HG03442 (cell line): ENCODE measurements around the gene IRF2BPL.
A peak's percentile ranks its signal among the peaks of the same experiment; 100 is the strongest.

Experiments used
- ATAC-seq: cut with Tn5 transposase; IDR thresholded peaks from one replicate; pipeline ENCODE4 v1.9.1; 2021; ENCODE audit warnings: mild to moderate bottlenecking, moderate library complexity; ENCODE audit not compliant: unreplicated experiment

IRF2BPL gene

DNA sequence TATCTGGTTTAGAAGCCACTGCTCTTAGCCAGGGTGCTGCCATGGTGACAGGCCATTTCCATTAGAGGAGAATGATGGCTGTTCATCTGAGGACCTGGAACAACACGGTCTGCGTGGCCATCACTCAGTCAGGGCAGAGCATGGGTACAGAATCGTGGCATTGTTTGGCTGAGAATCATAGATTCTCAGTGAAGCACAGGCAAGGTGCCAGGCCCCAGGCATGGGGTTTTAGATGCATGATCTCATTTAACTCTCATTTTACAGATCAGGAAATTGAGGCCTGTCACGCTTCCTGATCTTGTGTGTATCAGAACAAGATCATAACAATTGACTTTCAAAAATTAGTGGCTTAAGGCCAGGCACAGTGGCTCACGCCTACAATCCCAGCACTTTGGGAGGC, 26.8 kb upstream of the IRF2BPL start:
- ATAC-seq = no peak

DNA sequence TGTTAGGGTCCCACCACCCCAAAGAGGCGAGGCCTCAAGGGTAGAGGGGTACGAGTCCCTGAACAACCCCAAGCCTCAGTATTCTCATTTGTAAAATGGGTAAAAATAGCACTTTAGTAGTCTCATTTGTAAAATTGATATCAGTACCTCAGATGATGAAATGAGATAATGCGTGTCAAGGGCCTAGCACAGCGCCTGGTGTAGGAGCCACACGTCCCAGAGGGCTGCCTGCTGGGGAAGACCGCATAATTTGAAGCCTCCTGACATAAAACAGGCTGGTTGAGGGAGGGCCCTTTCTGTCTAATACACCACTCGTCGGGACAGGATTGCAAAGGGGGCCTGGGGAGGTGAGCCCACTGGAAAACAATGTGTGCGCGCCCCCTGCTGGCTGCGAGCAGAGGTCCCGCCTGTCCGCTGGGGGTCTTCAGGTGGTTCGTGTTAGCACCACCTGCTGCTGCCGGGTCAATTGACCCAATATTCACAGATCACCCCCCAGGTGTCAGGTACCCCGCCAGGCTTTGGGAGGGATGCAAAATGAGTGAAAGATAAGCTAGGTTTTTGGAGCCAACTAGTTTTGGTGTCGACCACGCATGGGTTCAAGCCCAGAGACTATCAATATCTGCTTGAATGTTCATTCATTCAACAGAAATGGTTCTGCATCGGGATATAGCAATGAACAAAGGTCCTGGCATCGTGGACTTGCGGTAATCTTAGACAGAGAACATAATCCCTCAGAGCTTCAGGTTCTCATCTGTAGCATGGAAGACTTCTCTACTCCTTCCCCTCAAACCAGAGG, 24.7 kb upstream of the IRF2BPL start:
- no peak for ATAC-seq

DNA sequence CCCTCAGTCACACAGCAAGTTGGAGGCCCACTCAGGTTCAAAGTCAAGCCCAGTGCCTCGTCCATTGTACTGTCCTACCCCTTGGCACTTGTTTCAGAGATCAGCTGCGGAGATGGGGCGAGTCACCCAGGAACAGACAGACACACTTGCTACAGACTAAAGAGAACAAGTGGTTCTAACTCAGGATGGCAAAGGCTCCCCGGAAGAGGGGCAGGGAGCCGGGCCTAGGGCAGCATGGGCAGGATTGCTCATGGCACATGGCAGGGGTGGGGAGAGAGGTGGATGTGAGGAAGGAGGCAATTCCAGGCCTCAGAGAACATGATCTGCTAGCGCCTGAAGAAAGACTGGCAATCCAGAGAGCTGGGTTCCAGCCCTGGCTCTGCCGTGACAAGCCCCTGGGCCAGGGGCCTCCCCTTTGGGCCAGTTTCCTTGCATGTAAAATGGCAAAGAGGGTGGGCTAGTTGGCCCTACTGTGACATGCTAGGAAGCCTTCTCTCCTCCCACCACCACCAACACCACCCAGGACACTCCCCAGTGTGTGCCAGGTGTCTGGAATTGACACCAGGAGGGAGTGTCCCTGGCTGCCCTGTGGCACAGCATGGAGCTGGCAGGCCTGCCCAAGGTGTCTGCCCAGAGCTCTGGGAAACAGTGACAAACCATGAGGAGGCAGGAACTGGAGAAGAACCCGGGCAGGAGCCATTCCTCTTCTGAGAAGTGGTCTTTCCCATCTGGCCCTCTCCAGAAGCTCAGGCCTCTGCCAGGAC, 24.0 kb upstream of the IRF2BPL start:
- ATAC-seq = no peak

DNA sequence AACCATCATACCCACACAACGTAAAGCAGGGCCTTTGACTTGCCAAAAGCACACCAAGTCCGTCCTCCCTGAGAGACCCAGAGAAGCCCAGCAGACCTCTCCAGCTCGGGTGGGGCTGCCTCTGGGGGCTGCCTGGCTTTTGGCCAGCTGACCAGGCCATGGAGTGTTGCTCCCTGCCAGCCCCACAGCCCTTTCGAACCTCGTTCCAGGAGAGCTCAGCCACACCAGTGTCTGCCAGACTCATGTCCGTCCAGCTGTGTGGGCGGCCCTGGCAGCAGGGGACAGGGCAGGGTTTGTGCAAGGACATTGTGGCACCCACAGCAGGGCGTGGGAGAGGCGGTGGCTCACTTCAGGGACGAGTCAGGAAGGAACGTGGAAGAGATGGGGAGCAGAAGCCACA, 22.6 kb upstream of the IRF2BPL start:
- ATAC-seq = no peak

DNA sequence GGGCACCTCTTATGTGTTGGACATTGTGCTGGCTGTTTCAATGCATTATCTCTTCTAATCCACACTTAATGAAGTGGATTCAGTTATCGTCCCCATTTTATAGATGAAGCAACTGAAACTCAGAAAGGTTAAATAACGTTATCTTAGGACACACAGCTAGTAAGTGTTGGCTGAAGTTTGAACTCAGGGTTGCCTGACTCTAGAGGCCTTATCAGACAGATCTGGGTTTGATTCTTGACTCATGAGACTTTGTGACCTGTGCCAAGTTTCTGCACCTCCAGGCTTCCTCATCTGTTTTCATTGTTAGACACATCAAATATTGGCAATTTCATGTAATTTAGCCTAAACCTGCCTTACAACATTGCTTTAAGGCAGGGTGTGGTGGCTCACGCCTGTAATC, 18.2 kb upstream of the IRF2BPL start:
- ATAC-seq = no peak

DNA sequence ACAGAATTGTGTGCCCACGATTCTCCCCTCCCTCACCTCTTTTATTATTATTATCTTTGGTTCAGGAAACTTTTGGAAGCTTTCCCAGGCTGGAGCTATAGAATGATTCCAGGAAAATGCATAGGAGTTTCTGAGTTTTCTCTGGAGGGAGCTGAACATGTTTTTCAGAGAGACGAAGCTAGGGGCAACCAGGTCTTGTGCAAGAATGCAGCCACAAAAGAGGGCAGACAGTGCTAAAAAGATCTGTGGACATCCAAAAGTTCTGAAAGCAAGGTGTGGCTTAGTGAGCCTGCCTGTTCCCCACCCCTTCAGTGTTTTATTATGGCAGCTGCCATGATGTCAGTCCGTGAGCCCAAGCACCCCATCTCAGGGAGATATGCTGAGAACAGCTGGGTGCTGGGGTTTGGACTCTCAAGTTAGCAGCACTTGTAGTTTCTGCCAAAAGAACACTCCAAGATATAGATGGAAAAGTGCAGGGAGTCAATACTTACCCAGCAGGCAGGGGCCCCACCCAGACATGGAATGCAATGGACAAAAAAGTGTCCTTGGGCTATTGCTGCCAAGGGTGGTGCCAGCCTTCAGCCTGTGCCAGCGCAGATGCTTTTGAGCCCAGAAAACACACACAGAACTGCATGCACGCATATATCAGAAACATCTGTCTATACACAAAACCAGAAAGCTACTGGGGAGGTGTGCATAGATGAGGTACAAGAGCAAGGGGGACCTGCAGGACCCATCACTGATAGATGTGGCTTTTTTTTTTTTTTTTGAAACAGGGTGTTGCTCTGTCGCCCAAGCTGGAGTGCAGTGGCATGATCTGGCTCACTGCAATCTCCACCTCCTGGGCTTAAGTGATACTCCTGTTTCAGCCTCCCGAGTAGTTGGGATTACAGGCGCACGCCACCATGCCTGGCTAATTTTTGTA, 17.0 kb upstream of the IRF2BPL start:
- ATAC-seq = no peak

DNA sequence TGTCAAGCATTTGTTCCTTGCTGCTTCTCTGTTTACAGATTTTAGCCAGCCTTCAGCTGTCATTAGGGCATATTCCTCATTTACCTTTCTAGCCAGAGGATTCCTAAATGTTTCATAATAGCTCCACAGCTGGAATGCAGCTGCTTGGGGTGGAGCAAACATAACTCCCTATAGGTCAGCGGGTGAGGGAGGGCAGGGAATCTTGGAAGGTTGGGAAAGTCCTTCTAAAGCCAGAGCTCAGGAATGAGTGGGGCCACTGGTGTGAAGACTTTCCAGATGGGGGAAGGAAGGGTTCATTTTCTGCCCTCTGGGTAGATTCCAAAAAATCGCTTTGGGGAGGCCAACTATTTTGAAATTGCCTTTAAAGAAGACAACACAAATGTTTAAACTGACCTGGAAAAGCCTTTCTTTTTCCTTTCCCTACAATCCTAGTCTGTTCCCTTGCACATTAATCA, 16.3 kb upstream of the IRF2BPL start:
- no peak for ATAC-seq

DNA sequence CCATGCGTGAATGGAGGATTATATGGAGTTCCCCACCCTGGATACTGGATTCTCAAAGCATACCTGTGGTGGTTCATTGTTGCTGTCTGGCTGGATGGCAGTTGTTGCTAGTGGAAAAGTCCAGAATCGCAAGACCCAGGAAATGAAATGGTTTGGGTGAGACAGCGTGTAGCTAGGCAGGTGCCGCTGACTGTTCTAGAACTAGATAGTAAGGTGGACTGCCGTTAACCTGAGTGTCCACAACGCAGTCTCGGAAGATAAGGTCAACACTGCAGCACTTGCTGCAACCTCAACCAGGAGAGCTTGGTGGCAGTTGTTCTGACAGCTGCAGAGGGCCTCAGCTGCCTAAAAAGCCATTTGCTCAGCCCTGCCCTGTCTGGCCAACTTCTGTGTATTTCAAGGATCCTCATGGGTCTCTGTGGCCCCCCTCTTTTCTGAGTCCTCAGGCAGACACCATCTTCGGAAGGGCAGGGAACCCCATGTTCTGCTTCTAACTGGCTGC, 15.5 kb upstream of the IRF2BPL start:
- ATAC-seq = no peak

DNA sequence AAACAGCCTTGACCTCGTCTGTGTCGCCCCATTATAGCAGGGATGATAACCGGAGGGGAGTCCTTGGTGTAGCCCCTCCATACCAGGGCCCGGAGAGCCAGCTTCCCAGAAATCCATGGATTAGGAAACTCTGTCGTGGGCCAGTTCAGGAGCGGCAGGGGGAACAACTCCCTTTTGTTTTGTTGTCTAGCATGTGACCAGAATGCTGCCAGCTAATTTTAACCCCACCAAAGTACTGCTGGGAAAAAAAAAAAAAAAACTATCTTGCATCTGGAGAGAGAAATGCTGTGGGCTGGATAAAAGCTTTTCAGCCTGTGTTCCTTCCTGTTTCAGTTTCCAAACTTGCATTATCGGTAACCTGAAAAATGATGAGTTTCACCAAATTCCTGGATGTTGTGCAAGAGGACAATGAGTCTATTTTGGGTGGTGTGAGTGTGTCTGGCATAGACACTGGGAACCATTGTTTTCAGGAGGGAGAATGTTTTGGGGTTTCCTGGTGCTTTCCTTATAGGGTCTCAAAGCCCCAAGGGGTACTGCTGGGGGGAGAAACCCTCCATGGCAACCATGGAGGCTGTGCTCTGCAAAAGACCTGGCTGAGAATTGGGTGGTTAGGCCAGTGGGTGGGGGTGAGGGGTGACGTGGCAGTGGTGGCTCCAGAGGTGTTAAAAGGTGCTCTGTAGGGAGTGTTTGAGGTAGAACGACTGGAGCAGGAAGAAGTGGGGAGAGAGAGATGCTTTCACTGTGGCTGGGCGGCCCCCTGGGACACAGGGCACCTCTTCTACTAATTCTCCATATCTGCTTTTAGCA, 14.9 kb upstream of the IRF2BPL start:
- peak; percentile 27 for ATAC-seq

DNA sequence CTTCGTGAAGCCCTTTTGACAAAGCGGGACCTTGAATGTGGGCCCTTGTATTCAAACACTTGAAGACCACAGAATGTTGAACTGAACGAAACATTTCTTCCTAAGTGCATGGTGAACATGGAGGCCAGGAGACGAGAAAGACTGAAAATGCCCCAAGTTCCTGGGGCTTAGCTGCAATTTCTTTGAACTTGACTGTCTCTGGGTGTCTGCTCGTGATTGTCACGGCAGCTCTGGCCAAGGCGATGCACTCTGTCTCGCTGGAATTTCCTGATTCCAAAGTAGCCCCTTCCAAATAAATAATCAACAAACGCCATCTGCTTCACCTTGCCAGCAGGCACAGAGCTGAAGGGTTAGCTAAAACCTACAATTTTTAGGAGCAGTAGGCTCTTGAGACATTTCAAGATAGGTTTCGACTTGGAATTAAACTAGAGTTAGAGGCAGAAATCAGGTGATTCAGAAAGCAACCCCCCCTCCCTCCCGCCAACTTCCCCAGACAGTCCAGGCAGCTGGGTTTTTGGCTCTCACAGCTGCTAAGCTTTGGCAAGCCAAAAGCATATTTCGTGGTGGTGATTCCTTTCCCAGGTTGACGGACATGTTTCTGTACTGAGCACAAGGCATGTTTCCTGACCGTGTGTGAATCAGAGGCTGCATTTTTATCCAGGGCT, 13.5 kb upstream of the IRF2BPL start:
- ATAC-seq = no peak

DNA sequence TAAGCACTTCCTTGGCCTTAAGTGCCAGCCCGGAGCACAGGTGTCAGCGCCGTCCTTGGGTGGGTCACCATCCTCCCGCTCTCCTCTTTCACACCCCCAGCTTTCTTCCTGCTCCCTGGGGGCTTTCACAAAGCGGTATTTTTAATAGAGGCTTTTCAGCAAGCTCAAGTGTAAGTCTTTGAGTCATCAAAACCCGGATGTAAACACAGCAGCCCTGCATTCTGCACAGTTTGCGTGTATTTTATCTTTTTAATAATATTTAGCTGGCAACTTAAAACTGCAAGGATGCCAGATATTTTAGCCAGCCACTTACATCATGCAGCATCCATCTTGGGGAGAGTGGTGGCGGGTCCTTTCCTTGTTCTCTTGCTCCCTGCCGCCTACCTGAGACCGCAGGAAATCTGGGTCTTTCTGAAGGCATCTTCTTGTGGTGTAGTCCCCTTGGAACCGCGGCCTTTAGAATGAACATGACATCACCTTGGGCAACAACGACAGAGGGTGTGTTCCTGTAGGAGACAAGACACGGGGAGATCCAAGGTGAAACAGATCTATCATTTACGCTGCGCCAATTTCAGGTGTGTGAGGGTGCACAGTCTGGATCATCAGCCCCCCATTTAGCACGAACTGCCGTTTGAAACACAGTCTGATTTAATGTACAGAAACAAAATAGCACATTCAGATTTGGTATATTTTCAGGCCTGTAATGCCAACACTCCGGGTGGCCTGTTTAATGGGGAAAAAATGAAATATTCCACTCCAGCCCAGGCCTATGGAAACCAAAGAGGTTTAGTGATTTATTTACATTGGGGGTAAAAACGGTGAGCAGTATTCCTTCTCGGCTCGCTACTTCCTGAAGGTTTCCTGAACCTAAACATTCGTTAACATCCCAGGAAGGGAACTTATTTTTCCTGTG, 12.5 kb upstream of the IRF2BPL start:
- no peak for ATAC-seq

DNA sequence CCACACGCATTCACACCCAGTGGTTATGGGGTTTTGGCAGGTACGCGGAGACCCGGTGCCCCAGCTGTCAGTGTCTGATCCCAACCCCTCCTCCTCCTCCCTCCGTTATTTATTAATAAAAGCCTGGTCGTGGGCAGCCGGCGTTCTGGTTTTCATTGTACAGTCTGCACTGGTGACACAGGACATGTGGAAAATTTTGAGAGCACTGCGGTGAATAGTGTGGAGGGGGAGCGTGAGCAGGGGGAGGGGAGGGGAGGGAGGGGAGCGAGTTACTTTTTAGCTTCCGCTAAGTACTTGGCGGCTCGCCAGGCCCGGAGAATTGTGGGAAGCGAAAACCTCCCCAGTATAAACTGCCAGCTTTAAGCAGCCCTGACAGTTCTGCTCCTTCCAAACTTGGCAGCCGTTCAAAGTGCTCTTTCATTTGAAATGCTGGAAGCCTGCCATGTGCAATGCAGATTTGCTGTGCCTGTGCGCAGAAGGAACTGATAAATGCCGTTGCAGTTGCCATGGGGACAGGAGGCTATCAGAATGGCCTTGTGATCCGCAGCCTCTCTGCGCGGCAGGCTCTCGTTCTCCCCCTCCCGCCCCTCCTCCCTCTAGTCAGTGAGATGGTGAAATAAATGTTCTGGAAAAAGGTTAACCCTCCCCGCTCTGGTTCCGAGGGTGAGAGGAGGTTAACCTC, 11.7 kb upstream of the IRF2BPL start:
- peak; percentile 63 for ATAC-seq

DNA sequence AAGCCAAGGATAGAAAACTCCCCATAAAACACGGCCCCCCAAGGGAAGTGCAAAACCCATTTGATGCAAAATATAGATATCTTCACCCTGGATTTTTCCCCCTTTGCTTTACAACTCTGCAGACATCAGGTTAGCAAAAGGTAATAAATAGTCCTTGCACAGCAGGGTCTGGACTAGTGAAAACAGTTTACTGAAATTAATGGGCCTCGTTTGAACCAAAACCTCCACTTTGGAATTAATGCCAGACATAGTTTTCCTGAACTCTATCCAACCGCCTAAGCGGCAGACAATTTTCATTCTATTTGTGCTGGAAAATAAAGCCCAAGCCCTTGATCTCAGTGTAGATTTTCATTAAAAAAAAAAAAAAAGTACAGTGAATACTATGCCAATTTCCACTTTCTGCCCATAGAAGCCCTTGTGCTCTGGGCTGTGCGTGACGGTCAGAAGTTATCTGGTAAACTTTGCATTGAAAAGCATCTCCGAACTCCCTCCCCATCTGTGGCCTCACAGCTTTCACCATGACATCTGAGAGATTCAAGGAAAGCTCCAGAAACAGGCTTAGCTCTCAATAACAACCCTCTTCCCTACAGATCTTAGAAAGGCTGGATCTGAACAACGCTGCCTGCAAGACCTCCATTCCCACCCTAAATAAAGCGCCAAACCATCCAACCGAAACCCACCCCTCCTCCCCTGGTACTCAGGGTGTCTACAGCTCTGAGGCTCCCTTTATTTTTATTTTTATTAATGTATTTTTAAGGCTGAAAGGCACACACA, 11.0 kb upstream of the IRF2BPL start:
- ATAC-seq = no peak

DNA sequence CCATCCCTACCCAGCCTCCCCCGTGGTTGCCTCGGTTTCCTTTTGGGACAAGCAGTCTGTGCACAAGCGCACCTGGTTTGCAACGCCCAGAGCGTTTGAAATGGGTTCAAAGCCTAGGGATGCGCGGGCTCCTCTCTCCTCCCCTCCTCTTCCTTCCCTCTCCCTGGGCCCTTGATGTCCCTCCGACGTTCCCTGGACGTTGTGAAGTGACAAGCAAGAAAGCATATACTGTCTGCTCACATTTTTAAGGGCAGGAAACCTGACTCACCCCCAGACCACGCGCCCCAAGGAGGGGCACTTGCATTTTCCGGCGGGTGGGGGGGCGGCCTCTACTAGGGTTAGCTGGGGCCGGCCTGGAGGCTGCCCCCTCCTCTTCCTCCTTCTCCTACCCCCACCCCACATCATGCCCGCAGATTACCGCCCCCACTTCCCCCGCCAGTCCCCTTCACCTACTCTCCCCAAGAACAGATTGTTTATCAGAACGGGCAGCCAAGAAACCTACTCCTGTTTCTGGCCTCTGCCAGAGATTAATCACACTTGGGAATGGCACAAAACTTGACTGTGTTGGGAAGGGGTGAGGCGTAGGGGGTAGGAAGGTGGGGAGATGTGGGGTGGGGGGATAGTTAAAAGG, 9.5 kb upstream of the IRF2BPL start:
- ATAC-seq = no peak

DNA sequence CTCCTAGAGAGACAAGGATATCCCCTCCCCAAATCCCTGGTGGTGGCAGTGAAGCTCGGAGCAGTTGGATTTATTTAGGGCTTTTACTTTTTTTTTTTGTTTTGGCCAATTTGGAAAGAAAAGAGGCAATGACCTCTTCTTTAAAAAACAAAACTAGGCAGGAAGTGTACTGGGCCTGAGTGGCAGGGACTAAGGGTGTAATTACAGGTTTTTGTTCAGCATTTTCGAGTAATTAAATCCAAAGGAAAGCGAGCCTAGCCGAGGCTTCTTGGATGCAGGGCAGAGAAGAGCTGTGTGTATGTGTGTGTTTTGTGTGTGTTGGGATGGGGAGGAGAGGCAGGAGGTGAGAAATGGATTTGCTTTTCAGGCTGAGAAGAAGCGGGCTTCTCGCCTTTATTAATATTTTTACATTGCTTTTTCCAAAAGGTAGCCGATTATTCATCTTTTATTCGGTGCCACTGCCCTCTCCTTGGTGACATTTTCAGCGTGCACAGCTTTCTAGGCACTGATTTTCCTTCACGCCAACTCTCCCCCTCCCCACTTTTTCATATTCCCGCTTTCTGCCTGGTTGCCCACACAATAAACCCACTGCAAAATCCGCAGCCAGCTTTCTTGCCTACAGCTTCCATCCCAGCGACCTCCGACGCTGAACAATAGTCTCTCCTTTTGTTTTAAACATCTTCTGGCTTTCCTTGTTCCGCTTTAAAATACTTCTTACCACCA, 8.9 kb upstream of the IRF2BPL start:
- ATAC-seq = no peak
